GM18861 (cell line): ENCODE data around the gene CROT.

Experiments used
- ATAC-seq: cut with Tn5 transposase; IDR thresholded peaks from one replicate; pipeline ENCODE4 v1.9.1; 2021; ENCODE audit not compliant: unreplicated experiment

The CROT gene

GRCh38 chr7:87339373-87339897, 6.0 kb upstream of the CROT start:
- no peak for ATAC-seq

GRCh38 chr7:87341441-87341840, 4.0 kb upstream of the CROT start:
- no peak for ATAC-seq

GRCh38 chr7:87342231-87342630, 3.2 kb upstream of the CROT start:
- ATAC-seq: no peak

- no peak for ATAC-seq
Measured at GRCh38 chr7:87344446-87344845, 1.0 kb upstream of the CROT start.

- ATAC-seq: no peak
Measured at GRCh38 chr7:87345962-87346371, 503 bp downstream of the CROT start.

GRCh38 chr7:87347207-87347606, 1.7 kb downstream of the CROT start:
- no peak for ATAC-seq

GRCh38 chr7:87347664-87348063, 2.2 kb downstream of the CROT start:
- no peak for ATAC-seq

- no peak for ATAC-seq
Measured at GRCh38 chr7:87354749-87355148, 9.3 kb downstream of the CROT start.

GRCh38 chr7:87356448-87356847, 11.0 kb downstream of the CROT start:
- ATAC-seq: no peak

GRCh38 chr7:87359366-87359765, 13.9 kb downstream of the CROT start:
- no peak for ATAC-seq

- ATAC-seq: no peak
Measured at GRCh38 chr7:87361320-87361719, 15.9 kb downstream of the CROT start.

GRCh38 chr7:87363342-87363741, 17.9 kb downstream of the CROT start:
- ATAC-seq: no peak

- ATAC-seq: no peak
Measured at GRCh38 chr7:87364246-87364645, 18.8 kb downstream of the CROT start.

GRCh38 chr7:87369216-87369615, 23.8 kb downstream of the CROT start:
- no peak for ATAC-seq

- no peak for ATAC-seq
Measured at GRCh38 chr7:87370660-87371180, 25.3 kb downstream of the CROT start.

- no peak for ATAC-seq
Measured at GRCh38 chr7:87375662-87376435, 30.4 kb downstream of the CROT start.

GRCh38 chr7:87380905-87381304, 35.4 kb downstream of the CROT start:
- ATAC-seq: no peak

GRCh38 chr7:87391020-87391701, 45.7 kb downstream of the CROT start:
- ATAC-seq: no peak

- no peak for ATAC-seq
Measured at GRCh38 chr7:87395442-87396020, 50.1 kb downstream of the CROT start.

- no peak for ATAC-seq
Measured at GRCh38 chr7:87398446-87398845, 53.0 kb downstream of the CROT start.

GRCh38 chr7:87404674-87405073, 59.2 kb downstream of the CROT start:
- ATAC-seq: no peak

- no peak for ATAC-seq
Measured at GRCh38 chr7:87411186-87411585, 65.7 kb downstream of the CROT start.
